RWPE1 (cell line): ENCODE data around the gene CCDC137.

Experiments
- CTCF ChIA-PET: fragments of 350-600 bp; sonication (Branson Sonifier 250); formaldehyde crosslinking; extraction: SDS; loops from one replicate; lab custom pipeline; 2021; lab: Yijun Ruan, JAX
- POLR2A ChIA-PET: fragments of 400-600 bp; formaldehyde crosslinking; extraction: SDS; loops from one replicate; lab custom pipeline; 2020; ENCODE audit warnings: antibody characterized with exemption; ENCODE audit not compliant: low non-redundant PET; lab: Yijun Ruan, JAX
- DNase-seq: peaks from one replicate; pipeline ENCODE4 v3.0.0; 2012; ENCODE audit warnings: low spot score
- H3K27ac ChIP-seq: fragments of 450-650 bp; 2 replicates; pipeline ENCODE4 v1.5.1; 2017
- TF ChIP-seq, protein P1 (sequence below): fragments of 450-650 bp; conservative IDR thresholded peaks from 2 replicates; pipeline ENCODE4 v1.5.1; 2017; ENCODE audit warnings: low read depth, mild to moderate bottlenecking

The CCDC137 gene

DNA sequence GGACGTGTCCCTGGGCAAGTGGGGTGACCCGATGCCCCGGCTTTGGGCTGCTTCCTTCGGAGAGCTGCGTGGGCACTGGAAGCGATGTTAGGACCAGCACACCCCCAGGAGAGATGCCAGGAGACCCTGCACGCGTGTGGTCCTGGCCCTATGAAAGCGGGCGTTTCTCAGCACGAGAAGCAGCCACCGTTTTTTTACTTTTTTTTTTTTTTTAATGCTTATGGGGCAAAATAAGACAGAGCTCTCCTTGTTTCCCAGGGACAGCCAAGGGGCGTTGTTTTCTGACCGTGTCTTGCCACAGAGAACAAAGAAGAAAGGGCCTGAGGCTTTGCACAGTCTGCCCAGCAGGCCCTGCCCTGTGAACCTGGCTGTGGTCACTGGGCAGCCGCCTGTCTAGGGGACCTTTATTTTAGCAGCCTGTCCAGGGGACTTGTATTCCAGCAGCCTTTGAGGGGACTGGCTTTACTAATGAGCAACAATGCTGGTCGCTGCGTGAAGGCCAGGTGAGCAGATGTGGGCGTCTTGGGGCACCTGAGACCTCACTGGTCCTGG lies 46.5 kb downstream of the CCDC137 start:
- ChIA-PET CTCF (interaction anchor here (0.7 to 0.9 kb wide), 3 partner anchors 37 to 204 kb away, joined by 3 to 5 read pairs (median 3); no protein-coding TSS in a partner anchor), POLR2A (interaction anchor here (0.8 kb wide), 1 partner anchor 161 kb away, joined by 3 read pairs; the partner anchor contains the start of gene FAAP100)
- peak overlapping the region; percentile 89 for H3K27ac ChIP-seq
- no peak for DNase-seq
- TF ChIP-seq, protein P1, sequence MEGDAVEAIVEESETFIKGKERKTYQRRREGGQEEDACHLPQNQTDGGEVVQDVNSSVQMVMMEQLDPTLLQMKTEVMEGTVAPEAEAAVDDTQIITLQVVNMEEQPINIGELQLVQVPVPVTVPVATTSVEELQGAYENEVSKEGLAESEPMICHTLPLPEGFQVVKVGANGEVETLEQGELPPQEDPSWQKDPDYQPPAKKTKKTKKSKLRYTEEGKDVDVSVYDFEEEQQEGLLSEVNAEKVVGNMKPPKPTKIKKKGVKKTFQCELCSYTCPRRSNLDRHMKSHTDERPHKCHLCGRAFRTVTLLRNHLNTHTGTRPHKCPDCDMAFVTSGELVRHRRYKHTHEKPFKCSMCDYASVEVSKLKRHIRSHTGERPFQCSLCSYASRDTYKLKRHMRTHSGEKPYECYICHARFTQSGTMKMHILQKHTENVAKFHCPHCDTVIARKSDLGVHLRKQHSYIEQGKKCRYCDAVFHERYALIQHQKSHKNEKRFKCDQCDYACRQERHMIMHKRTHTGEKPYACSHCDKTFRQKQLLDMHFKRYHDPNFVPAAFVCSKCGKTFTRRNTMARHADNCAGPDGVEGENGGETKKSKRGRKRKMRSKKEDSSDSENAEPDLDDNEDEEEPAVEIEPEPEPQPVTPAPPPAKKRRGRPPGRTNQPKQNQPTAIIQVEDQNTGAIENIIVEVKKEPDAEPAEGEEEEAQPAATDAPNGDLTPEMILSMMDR = no peak

DNA sequence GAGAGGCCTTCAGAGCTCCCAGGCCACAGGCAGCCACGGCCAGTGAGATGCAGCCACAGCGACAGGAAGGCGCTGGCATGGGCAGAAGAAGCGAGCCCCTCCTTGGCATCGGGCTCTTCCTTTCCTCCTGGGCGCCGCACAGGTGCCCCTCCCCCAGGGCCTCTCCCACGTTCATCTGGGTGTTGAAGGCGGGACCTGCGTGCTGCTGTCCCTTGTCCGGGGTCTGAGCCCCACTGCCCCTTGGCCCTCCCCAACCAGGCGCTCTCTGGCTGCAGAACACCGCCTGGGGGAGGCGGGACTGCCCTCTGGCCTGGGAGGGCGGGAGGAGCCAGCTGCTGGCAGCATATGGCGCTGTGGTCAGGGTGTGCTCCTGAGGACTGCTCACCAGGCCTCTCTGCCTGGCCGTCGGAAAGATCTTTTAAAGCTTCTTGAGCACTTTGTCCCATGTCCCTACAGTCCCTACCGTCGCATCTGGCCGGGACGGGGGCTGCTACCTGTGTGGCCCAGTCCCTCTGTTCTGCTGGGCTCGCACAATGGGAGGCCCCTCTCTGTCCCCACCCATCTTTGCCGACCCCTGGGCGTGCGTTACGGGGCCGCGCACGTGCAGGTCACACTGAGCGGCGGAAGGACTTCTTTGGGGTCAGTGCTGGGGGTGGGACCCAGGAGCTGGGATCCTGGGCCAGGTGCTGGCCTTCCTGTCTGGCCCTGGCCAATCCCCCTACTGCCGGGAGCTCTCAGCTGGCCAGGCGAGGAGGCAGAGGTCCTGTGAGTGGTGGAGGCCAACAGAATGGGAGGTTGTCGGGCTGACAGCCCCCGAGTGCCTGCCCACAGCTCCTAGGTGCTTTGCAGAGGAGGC lies 47.2 kb downstream of the CCDC137 start:
- ChIA-PET CTCF (no interaction called here), POLR2A (no interaction called here)
- TF ChIP-seq, protein P1 = no peak
- DNase-seq = no peak
- H3K27ac ChIP-seq = peak overlapping the region; percentile 89

DNA sequence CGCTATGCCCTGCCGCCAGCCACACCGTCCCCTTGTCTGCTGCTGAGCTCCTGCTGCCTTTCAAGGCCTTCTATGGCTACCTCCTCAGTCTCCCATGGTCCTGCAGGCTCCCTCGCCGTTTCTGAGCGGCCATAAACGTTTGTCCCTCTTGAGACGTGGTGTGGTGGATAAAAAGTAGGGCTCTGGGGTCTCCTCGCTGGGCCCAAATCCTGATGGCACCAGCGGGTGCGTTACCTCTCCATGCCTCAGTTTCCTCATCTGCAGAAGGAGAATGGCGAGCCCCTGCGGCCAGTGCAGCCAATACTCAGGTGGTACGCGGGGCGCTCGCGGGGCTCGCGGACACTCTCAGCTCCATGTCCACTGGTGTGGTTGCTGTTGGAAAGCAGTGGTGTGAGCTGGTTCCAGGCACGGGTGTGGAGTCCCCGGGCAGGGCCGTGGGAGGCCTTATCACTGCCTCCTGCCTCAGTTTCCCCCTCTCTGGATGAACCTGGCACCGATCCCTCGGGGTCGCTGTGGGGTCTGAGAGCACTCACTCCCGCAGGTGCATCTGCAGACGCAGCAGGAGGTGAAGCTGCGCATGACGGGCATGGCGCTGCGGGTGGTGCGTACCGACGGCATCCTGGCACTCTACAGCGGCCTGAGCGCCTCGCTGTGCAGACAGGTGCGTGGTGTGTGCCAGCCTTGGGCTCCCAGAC lies 48.0 kb downstream of the CCDC137 start:
- DNase-seq = no peak
- ChIA-PET CTCF (no interaction called here), POLR2A (no interaction called here)
- TF ChIP-seq, protein P1 = no peak
- H3K27ac ChIP-seq = peak overlapping the region; percentile 89

DNA sequence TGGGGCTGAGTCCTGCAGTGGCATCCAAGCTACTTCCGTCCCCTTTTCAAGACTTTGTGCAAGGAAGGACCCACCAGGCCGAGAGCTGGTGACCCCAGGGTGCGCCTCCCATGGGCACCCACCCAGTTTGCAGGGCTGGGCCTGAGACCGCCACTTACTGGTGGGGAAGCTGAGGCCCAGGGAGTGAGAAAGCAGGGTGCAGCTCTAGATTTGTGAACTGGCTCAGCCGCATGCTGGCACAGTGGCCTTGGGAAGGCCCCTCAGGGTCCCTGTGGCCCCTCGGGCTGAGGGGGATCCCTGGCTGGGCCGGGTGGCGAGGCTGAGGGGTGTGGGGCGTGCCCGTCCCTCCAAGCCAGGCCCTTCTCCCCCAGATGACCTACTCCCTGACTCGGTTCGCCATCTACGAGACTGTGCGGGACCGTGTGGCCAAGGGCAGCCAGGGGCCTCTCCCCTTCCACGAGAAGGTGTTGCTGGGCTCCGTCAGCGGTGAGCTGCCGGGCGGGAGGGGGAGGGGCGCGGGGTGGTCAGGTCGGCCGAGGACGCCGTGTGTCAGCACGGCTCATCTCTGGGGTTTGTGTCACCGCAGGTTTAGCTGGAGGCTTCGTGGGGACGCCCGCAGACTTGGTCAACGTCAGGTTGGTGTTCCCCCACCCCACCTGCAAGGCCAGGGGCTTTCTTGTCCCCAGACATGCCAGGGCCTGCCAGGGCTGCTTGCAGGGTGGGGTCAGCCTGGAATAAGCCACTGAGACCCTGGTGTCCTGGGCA lies 48.8 kb downstream of the CCDC137 start:
- ChIA-PET CTCF (no interaction called here), POLR2A (no interaction called here)
- DNase-seq = no peak
- TF ChIP-seq, protein P1 = no peak
- H3K27ac ChIP-seq = peak overlapping the region; percentile 89

DNA sequence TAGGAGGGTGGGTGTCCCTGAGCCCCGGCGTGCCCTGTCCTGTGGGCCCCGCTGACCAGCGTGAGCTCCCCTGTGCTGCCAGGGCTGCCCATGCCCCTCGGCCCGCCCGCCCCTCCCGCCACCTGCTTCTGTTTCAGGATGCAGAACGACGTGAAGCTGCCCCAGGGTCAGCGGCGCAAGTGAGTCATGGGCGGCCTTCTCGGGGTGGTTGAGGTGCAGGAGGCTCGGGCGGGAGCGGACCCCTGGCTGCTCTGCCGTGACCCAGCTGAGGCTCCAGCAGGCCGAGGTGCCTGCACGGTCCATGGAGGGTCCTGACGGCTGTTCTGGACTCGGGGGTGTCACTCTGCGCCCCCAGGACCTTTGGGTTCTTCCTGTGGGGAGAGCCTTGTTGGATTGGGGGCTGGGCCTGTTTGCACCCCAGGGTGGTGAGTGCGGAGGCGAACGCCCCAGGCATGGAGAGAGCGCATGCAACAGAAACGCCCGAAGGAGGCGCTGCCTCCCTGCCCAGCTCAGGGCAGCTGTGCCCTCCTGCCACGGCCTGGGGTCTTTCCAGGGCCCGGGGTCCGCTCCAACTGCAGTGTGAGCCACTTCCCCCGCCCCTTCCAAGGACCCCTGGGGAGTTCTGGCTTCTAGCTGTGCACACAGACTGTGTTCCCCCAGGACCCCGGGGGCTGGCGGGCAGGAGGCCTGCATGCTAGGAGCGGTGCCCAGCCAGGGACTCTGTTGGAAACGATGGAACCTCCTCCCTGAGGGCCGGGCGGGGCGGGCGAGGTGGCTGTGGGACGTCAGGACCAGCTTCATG lies 49.5 kb downstream of the CCDC137 start:
- CTCF ChIA-PET = no interaction called here
- DNase-seq = no peak
- TF ChIP-seq, protein P1 = no peak
- POLR2A ChIA-PET = no interaction called here
- H3K27ac ChIP-seq = peak overlapping the region; percentile 89
